Neutrophil (primary cell): ENCODE results near the gene SEZ6.

Experiments
- H3K27ac ChIP-seq: fragments of 200-600 bp; sonication (generic); 2 replicates; pipeline ENCODE4 v1.5.1; 2016; ENCODE audit warnings: mild to moderate bottlenecking, moderate library complexity
- H3K27me3 ChIP-seq: fragments of 200-600 bp; sonication (generic); 2 replicates; pipeline ENCODE4 v1.6.0; 2016; ENCODE audit warnings: mild to moderate bottlenecking
- H3K36me3 ChIP-seq: fragments of 200-600 bp; sonication (generic); 2 replicates; pipeline ENCODE4 v1.5.1; 2017
- H3K4me1 ChIP-seq, 2 experiments: fragments of 200-600 bp in 1 of 2; sonication (generic) in 1 of 2; 1 replicate in 1 of 2; 2 replicates in 1 of 2; pipeline versions ENCODE4 v1.5.1 to v1.6.1; 2013 to 2016; ENCODE audit warnings: low read depth in 1 of 2, low read length in 1 of 2, mild to moderate bottlenecking in 1 of 2, moderate library complexity in 1 of 2; ENCODE audit not compliant: control insufficient read depth in 1 of 2, insufficient read depth in 1 of 2
- H3K4me3 ChIP-seq, 2 experiments: fragments of 200-600 bp in 1 of 2; sonication (generic) in 1 of 2; 1 replicate in 1 of 2; 2 replicates in 1 of 2; pipeline ENCODE4 v1.5.1; 2013 to 2016; ENCODE audit warnings: low read depth in 1 of 2, low read length in 1 of 2, mild to moderate bottlenecking in 1 of 2, moderate library complexity in 1 of 2
- H3K9me3 ChIP-seq: fragments of 200-600 bp; sonication (generic); 2 replicates; pipeline ENCODE4 v1.5.1; 2016
- TF ChIP-seq, protein P1 (sequence below): fragments of 200-600 bp; sonication (generic); IDR thresholded peaks from 2 replicates; pipeline ENCODE4 v1.5.1; 2016; ENCODE audit warnings: antibody characterized with exemption

Gene SEZ6

DNA sequence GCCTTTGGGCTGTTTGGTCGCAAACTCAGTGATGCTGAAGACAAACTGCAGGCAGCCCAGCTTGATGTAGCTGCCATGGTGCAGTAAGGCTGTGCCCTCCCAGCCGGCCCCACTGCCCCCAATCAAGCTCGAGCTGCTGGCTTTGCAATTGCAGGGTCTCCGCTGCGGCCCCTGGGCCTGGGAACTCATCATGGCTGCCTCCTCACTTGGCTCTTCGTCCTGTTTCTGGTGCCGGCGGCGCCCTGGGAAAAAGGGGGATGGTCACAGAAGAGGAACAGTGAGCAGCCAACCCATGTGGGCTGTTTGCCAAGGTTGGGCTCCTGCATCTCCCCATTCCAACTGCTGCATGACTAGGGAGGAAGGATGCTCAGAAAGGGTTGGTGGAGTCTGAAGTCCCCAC lies 99.6 kb downstream of the SEZ6 start:
- Histone ChIP-seq H3K4me1 (peaks cover 15 to 16% of the 10 kb centered on the region in 2 experiments), H3K27ac (peak overlapping the region; percentile 48), H3K27me3 (no peaks in the 10 kb centered on the region)

More for the DNA sequence above, 99.6 kb downstream of the SEZ6 start:
- TF ChIP-seq, protein P1, sequence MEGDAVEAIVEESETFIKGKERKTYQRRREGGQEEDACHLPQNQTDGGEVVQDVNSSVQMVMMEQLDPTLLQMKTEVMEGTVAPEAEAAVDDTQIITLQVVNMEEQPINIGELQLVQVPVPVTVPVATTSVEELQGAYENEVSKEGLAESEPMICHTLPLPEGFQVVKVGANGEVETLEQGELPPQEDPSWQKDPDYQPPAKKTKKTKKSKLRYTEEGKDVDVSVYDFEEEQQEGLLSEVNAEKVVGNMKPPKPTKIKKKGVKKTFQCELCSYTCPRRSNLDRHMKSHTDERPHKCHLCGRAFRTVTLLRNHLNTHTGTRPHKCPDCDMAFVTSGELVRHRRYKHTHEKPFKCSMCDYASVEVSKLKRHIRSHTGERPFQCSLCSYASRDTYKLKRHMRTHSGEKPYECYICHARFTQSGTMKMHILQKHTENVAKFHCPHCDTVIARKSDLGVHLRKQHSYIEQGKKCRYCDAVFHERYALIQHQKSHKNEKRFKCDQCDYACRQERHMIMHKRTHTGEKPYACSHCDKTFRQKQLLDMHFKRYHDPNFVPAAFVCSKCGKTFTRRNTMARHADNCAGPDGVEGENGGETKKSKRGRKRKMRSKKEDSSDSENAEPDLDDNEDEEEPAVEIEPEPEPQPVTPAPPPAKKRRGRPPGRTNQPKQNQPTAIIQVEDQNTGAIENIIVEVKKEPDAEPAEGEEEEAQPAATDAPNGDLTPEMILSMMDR: no peak
- Histone ChIP-seq H3K9me3 (no peaks in the 10 kb centered on the region), H3K36me3 (peaks cover 65% of the 10 kb centered on the region), H3K4me3 (no peak overlapping the region)
